C4-2B (cell line): ENCODE results near the gene CNTN4.

Experiments
- H3K27ac ChIP-seq: fragments of 450-650 bp; 2 replicates; pipeline ENCODE4 v1.5.1; 2017
- CTCF ChIP-seq: fragments of 450-650 bp; conservative IDR thresholded peaks from 2 replicates; pipeline ENCODE4 v1.5.1; 2017; ENCODE audit warnings: mild to moderate bottlenecking
- ZFX ChIP-seq: fragments of 450-650 bp; IDR thresholded peaks from 2 replicates; pipeline ENCODE4 v1.6.1; 2017

Gene CNTN4

DNA sequence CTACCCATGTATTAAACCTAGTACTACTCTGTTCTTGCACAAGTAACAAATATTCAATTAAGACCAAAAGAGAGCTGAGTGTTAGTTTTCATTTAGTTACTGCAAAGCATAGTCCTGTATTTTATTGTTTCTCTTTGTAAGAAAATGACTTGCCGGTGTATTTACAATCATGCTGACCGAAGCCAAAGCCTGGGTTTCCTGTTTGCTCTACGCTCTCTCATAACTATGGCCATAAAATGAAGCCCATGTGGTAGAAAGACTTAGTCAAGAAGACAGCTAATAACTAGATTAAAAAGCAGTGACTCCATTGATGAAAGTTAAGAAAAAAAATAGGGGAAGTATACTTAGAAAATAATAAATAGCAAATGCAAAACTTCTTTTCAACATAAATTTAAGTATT is 479.9 kb downstream of the CNTN4 start:
- no peak for TF ChIP-seq ZFX
- TF ChIP-seq CTCF = no peak
- no peak overlapping the region for H3K27ac ChIP-seq

DNA sequence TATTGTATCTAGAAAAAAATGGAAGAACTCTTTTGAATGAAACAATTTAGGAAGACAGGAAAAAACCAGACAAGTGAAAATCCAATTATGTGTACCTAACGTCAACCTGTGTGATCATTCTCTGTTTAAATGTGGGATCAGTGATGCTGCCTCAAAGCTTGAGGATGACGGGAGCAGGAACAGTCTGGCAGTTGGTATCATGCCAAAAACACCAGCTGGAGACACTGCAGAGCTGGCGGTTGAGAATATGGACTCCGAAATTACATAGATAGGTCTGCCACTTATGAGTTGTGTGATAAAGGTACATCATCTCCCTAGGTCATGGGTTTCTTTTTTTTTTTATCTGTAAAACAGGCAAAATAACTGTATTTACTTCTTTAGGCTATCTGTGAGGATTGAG is 480.5 kb downstream of the CNTN4 start:
- TF ChIP-seq ZFX (no peak), CTCF (no peak)

DNA sequence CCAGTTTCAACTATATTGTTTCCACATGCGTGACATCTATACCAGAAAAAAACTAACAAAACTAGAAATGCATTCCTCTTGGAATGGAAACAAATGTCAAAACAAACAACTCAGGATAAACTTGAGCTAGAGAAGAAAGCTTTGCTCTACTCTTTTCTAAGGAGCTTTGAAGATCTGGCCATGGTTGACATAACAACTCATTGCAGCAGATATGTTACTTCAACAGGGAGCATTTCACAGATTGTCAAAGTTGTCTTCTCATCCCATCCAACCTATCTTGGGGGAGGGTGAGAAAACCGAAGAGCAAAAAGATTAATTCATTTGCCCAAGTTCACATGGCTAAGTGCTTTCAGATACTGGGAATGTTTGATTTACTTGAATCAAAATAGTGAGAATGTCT is 484.4 kb downstream of the CNTN4 start:
- no peak overlapping the region for H3K27ac ChIP-seq
- TF ChIP-seq ZFX (no peak), CTCF (no peak)

More for the DNA sequence above, 480.5 kb downstream of the CNTN4 start:
- no peak overlapping the region for H3K27ac ChIP-seq

DNA sequence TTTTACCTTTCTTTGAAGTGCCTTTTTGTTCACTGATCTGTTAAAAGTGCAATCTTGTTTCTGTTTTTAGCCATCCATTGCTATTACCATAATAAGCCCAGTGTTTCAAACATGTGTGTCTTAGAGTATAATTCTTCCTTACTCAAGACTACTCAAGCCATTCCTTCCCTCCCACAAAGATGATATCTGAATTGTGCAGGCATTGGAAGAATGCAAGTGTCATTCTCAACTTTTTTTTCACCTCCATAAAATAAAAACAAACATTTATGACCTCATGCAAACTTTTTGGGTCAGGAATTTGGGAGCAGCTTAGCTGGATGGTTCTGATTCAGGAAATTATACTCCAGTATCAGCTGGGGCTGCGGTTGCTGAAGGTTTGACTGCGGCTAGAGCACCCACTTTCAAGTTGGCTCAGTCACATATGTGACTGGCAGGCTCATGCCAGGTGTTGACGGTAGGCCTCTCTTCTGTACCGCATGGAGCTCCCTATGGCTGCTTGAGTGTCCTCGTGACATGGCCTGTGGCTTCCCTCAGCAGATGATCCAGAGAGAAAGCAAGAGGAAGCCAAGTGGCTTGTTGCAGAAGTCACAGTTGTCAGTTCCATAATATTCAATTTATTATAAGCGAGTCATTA is 490.8 kb downstream of the CNTN4 start:
- no peak overlapping the region for H3K27ac ChIP-seq

GRCh38 chr3:2595486-2595885 is 496.8 kb downstream of the CNTN4 start:
- H3K27ac ChIP-seq = no peak overlapping the region
- TF ChIP-seq ZFX = no peak
- no peak for TF ChIP-seq CTCF

More for the DNA sequence above, 490.8 kb downstream of the CNTN4 start:
- TF ChIP-seq ZFX (no peak), CTCF (no peak)

DNA sequence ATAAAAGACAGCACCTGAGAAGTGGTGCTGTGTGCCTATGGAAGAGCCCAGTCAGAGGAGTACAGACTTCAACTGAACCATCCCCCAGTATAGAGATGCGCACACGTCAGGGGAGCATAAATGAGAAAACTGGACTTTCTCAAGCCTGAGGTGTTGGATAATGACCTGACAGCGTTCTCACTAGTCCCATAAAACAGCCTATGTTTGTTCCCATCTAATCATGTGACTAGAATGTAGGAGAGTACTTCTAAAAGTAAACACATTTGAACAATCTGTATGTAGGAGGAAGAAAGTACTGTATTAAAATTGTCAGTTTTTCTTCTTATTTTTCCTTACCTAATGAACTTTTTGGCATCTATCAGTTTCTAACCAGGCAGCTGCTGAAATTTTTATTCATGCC is 498.9 kb downstream of the CNTN4 start:
- H3K27ac ChIP-seq = no peak overlapping the region
- TF ChIP-seq CTCF = no peak
- no peak for TF ChIP-seq ZFX

GRCh38 chr3:2599471-2599870 is 500.8 kb downstream of the CNTN4 start:
- no peak for TF ChIP-seq ZFX
- no peak for TF ChIP-seq CTCF
- no peak overlapping the region for H3K27ac ChIP-seq
